ENCODE measurements around the gene STRN3.

GRCh38 chr14:30853946-30854345, 172.2 kb downstream of the STRN3 start:
- no peak for TF ChIP-seq EP300 (IDR thresholded peaks at IDR 0.05; ENCODE audit: borderline replicate concordance in 1 of 2, low read depth in 2 of 2, low read length in 2 of 2)
- TF ChIP-seq POLR2A (IDR thresholded peaks at IDR 0.05; ENCODE audit: control extremely low read depth in 1 of 2, low read depth in 2 of 2, low read length in 2 of 2), result no peak
- TF ChIP-seq ATF3 (IDR thresholded peaks at IDR 0.05; ENCODE audit: insufficient read depth, low read depth, low read length), result no peak
- no peak for TF ChIP-seq RAD21 (IDR thresholded peaks at IDR 0.05 in 1 of 2, conservative IDR thresholded peaks at IDR 0.05 in 1 of 2; ENCODE audit: low read depth in 2 of 2, low read length in 2 of 2)
- no peak for TF ChIP-seq GTF2F1 (IDR thresholded peaks at IDR 0.05; ENCODE audit: borderline replicate concordance, low read depth, low read length)
- no peak for TF ChIP-seq EZH2 (IDR thresholded peaks at IDR 0.05; ENCODE audit: low read depth, low read length, severe bottlenecking)
- no peak for TF ChIP-seq POLR2AphosphoS5 (IDR thresholded peaks at IDR 0.05; ENCODE audit: low read depth, low read length)
- no peak for TF ChIP-seq CTCF (IDR thresholded peaks at IDR 0.05; ENCODE audit: control extremely low read depth in 1 of 3, insufficient read depth in 1 of 3, low read depth in 1 of 3, low read length in 3 of 3)
- no peak for TF ChIP-seq BRCA1 (IDR thresholded peaks at IDR 0.05; ENCODE audit: low read depth, low read length)

Measured in H1 (cell line).